Heart left ventricle (tissue), 16 donors: ENCODE results near the gene TP53RK. TPM values are rescaled to one million over a fixed set of nuclear protein-coding genes. Genes with fewer than 3 reads are reported as not detected.

ENCODE experiments used
- ATAC-seq, 4 donors: fragments of 200-7000 bp; cut with Tn5 transposase; one replicate each; pipeline ENCODE4 v1.9.1; 2020 to 2022; ENCODE audit warnings: moderate library complexity in 4 of 4, mild to moderate bottlenecking in 3 of 4, moderate number of reproducible peaks in 1 of 4
- DNase-seq, 5 donors: peaks; one replicate each; pipeline ENCODE4 v3.0.0-alpha.2; 2020
- H3K27ac ChIP-seq, 12 donors: fragments of 200-600 bp; sonication (generic) in 4 of 12; one replicate each; pipeline versions ENCODE4 v1.5.0 to v1.8.0; 2016 to 2022; ENCODE audit warnings: mild to moderate bottlenecking in 2 of 12
- H3K27me3 ChIP-seq, 9 donors: fragments of 200-600 bp; sonication (generic) in 2 of 9; one replicate each; pipeline versions ENCODE4 v1.5.1 to v1.8.0; 2016 to 2022; ENCODE audit warnings: mild to moderate bottlenecking in 3 of 9
- H3K36me3 ChIP-seq, 9 donors: fragments of 200-600 bp; sonication (generic) in 2 of 9; one replicate each; pipeline versions ENCODE4 v1.5.0 to v1.8.0; 2018 to 2022; ENCODE audit warnings: mild to moderate bottlenecking in 2 of 9
- H3K4me1 ChIP-seq, 12 donors: fragments of 200-600 bp; sonication (generic) in 4 of 12; one replicate each; pipeline versions ENCODE4 v1.5.0 to v1.8.0; 2016 to 2022; ENCODE audit warnings: mild to moderate bottlenecking in 3 of 12
- H3K4me3 ChIP-seq, 12 donors: fragments of 200-600 bp; sonication (generic) in 4 of 12; one replicate each; pipeline versions ENCODE4 v1.5.0 to v1.8.0; 2017 to 2022; ENCODE audit warnings: mild to moderate bottlenecking in 9 of 12, moderate library complexity in 4 of 12
- H3K9me3 ChIP-seq, 12 donors: fragments of 200-600 bp; sonication (generic) in 4 of 12; one replicate each; pipeline versions ENCODE4 v1.5.0 to v1.8.0; 2016 to 2022; ENCODE audit warnings: mild to moderate bottlenecking in 1 of 12
- POLR2A ChIP-seq, 2 donors: fragments of 450-650 bp; IDR thresholded peaks; one replicate each; pipeline ENCODE4 v1.6.1; 2017; ENCODE audit warnings: antibody characterized with exemption in 2 of 2, mild to moderate bottlenecking in 2 of 2, moderate library complexity in 2 of 2
- WGBS, 4 donors: extraction: QIAGEN DNeasy Blood & Tissue Kit in 2 of 4; methylation state at CpG; one replicate each; pipeline versions ENCODE4 v1.1.5 to v1.1.7; 2013 to 2018; 5-methylcytosine and 5-hydroxymethylcytosine counted together
- intact Hi-C, 10 donors: fragments of 100-400 bp; cut with DNase I; formaldehyde crosslinking; loops; one replicate each; pipeline versions ENCODE4 v1.11.1 to v1.14.2; 2022
- polyA plus RNA-seq, 2 donors: library from polyadenylated mRNA; stranded (reverse); fragments of 200-250 nt; gene quantifications; one replicate each; pipeline ENCODE4 v1.2.3, GENCODE V29; 2013
- total RNA-seq, 9 donors: library from RNA; depleted of rRNA in 2 of 9; stranded (reverse); fragments of >200 nt in 2 of 9; fragmentation: NEBNext Ultra II Directional in 3 of 9; extraction: Animal tissue kit (Norgen Biotek cat#: 25700) in 3 of 9; gene quantifications; one replicate each; pipeline versions ENCODE4 v1.1.0 to v1.2.4, GENCODE V29; 2016 to 2023
- TF ChIP-seq, protein P1 (sequence below), 12 donors: fragments of 200-600 bp; sonication (generic) in 4 of 12; IDR thresholded peaks; one replicate each; pipeline versions ENCODE4 v1.5.0 to v1.8.0; 2018 to 2022; ENCODE audit warnings: antibody characterized with exemption in 12 of 12, mild to moderate bottlenecking in 5 of 12
- donor health status: ischemic (EF 13 %, LVEDD 7.1; RV severe dilation, severe dysfunction).
- donor health status: healthy with polysubstance abuse.
- donor health status: DM: no; HTN: yes; CAD: no.
- donor health status: DM: no; HTN: no; CAD: no.
- donor health status: ischemic (EF 25% LVEDD 6.9; RV normal size, moderate dysfunction).
- donor health status: ischemic (EF 25% LVEDD 5.7; RV mildly dilated, moderate dysfunction).
- donor health status: healthy.
- donor health status: DM: yes; HTN: yes; CAD: no.
- donor health status: ischemic (EF 35%, LVEDD 5.7; RV mildly dilated, moderate dysfunction).
- donor health status: nonischemic (EF 11% LVEDD 7.7; RV severe dilation, severe dysfunction).
- donor health status: DM: yes; HTN: yes; CAD: no.
- donor health status: PGD.
- donor health status: ischemic (EF 29% LVEDD 5.4; RV normal size, mild dysfunction).
- donor health status: nonischemic (EF 23%, LVEDD 6.1; RV moderate dilation, normal function).

Gene TP53RK
- total and polyA plus RNA-seq, 11 donors = 5.0 to 10.8 (median 7.9) TPM

DNA sequence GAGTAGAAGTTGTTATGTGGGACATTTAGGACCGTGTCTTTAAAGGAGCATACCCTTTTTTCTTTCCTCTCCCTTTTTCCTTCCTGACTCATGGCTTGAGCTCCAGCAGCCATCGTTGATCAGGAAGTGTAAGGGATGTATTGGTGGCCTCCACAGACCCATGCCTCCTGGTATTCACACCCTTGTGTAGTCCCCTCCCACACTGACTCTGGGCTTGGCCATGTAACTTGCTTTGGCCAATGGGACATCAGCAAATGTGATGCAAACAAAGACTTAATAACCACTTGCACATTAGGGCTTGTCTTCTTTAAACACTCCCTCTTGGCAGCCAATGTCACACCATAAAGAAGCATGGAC lies 19.0 kb downstream of the TP53RK start:
- DNase-seq (no peak), ATAC-seq (no peak)
- no peaks in the 10 kb centered on the region for H3K36me3 ChIP-seq
- WGBS, 4 donors = 68 to 89% (median 83%) methylated on average over 2 of the region's 2 CpGs
- peaks cover 0 to 38% (median 5%) of the 10 kb centered on the region in 12 donors for H3K9me3 ChIP-seq
- H3K4me3 ChIP-seq = no peak overlapping the region
- TF ChIP-seq, protein P1, sequence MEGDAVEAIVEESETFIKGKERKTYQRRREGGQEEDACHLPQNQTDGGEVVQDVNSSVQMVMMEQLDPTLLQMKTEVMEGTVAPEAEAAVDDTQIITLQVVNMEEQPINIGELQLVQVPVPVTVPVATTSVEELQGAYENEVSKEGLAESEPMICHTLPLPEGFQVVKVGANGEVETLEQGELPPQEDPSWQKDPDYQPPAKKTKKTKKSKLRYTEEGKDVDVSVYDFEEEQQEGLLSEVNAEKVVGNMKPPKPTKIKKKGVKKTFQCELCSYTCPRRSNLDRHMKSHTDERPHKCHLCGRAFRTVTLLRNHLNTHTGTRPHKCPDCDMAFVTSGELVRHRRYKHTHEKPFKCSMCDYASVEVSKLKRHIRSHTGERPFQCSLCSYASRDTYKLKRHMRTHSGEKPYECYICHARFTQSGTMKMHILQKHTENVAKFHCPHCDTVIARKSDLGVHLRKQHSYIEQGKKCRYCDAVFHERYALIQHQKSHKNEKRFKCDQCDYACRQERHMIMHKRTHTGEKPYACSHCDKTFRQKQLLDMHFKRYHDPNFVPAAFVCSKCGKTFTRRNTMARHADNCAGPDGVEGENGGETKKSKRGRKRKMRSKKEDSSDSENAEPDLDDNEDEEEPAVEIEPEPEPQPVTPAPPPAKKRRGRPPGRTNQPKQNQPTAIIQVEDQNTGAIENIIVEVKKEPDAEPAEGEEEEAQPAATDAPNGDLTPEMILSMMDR (IDR thresholded peaks at IDR 0.05) = no peak
- TF ChIP-seq POLR2A (IDR thresholded peaks at IDR 0.05) = no peak
- H3K4me1 ChIP-seq = no peaks in the 10 kb centered on the region
- no peak overlapping the region for H3K27ac ChIP-seq
- intact Hi-C loops = no loop called here
- H3K27me3 ChIP-seq = no peaks in the 10 kb centered on the region

DNA sequence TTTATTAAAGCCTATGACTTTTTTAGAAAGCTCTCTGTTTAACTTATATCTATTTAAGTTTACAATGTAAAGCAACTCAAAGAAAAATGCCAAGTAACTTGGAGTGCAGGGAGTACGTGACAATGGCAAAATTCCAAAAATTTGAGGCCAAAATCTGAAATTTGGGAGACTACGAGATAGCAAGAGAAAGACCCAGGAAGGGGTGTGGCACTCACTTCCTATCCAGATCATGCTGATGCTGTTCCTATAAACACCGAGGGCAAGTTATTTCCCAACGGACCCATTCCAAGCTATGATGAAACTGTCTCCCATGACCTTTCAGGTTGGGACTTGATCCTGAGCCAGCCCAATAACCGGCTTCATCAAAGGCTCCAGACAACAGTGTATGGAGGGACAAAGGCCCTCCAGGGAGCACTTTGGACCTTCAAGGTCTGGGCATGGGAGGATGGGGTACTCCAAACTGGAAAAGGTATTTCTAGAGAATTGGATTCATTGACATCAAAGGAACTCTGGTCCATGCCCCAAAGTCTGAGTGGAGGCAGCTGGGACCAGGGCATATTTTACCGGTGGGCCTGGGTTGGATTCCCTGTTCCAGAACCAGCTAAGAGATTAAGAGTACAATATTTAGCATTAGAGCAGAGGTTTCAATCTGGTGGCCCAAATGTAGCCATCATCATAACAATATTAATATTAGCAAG lies 22.3 kb downstream of the TP53RK start:
- intact Hi-C loops = no loop called here
- Histone ChIP-seq H3K36me3 (no peaks in the 10 kb centered on the region), H3K27ac (no peak overlapping the region), H3K27me3 (no peaks in the 10 kb centered on the region), H3K9me3 (peaks cover 0 to 28% (median 5%) of the 10 kb centered on the region in 12 donors), H3K4me3 (no peak overlapping the region), H3K4me1 (no peaks in the 10 kb centered on the region)
- DNase-seq = no peak
- ATAC-seq = no peak
- no peak for TF ChIP-seq POLR2A (IDR thresholded peaks at IDR 0.05)
- TF ChIP-seq, protein P1 (IDR thresholded peaks at IDR 0.05) = no peak
- 68 to 82% (median 76%) methylated on average over 6 of the region's 6 CpGs for WGBS, 4 donors

DNA sequence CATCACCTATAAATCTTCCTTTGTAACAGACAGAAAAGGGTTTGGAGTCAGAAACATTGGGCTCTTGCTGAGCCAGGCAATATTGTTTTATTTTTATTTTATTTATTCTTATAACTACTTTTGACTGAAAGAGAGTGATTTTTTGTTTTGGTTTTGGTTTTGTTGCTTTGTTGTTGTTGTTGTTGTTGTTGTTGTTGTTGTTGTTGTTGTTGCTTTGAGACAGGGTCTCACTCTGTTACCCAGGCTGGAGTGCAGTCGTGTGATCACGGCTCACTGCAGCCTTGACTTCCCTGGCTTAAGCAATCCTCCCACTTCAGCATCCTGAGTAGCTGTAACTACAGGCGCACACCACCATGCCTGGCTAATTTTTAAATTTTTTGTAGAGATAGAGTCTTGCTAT lies 22.9 kb downstream of the TP53RK start:
- no peaks in the 10 kb centered on the region for H3K4me1 ChIP-seq
- intact Hi-C loops = no loop called here
- 92 to 96% (median 95%) methylated on average over 3 of the region's 3 CpGs for WGBS, 4 donors
- peaks cover 0 to 22% (median 5%) of the 10 kb centered on the region in 12 donors for H3K9me3 ChIP-seq
- TF ChIP-seq, protein P1 (IDR thresholded peaks at IDR 0.05) = no peak
- no peak for TF ChIP-seq POLR2A (IDR thresholded peaks at IDR 0.05)
- DNase-seq (no peak), ATAC-seq (no peak)
- H3K27ac ChIP-seq = no peak overlapping the region
- H3K27me3 ChIP-seq = no peaks in the 10 kb centered on the region
- H3K36me3 ChIP-seq = no peaks in the 10 kb centered on the region
- H3K4me3 ChIP-seq = no peak overlapping the region

DNA sequence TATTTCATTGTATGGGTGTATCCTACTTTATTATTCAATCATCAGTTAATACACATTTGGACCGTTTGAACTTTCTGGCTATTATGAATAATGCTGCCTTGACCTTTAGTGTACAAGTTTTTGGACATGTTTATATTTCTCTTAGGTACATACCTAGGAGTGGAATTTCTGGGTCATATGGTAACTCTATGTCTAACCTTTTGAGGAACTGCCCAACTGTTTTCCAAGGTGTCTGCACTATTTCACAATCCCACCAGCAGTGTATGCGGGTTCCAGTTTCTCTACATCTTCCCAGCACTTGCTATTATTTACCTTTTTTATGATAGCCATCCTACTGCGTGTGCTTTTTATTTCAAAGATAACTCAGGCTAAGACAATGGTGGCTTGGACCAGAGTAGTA lies 23.6 kb downstream of the TP53RK start:
- 92 to 96% (median 95%) methylated on average over 3 of the region's 3 CpGs for WGBS, 4 donors
- DNase-seq (no peak), ATAC-seq (no peak)
- no peak for TF ChIP-seq POLR2A (IDR thresholded peaks at IDR 0.05)
- TF ChIP-seq, protein P1 (IDR thresholded peaks at IDR 0.05) = no peak
- Histone ChIP-seq H3K36me3 (no peaks in the 10 kb centered on the region), H3K27me3 (no peaks in the 10 kb centered on the region), H3K4me1 (no peaks in the 10 kb centered on the region), H3K9me3 (peaks cover 0 to 22% (median 2%) of the 10 kb centered on the region in 12 donors), H3K4me3 (no peak overlapping the region), H3K27ac (no peak overlapping the region)
- intact Hi-C loops = no loop called here
